Forelimb muscle (tissue), 1 donor: ENCODE measurements around the gene CDC42BPA. TPM values are rescaled to one million over a fixed set of nuclear protein-coding genes. Genes with fewer than 3 reads are reported as not detected.

Experiments used
- DNase-seq: peaks from one replicate; pipeline ENCODE4 v3.0.0-alpha.2; 2013; ENCODE audit warnings: low read depth
- polyA plus RNA-seq: library from polyadenylated mRNA; unstranded; fragments of 120-200 nt; gene quantifications from one replicate; pipeline ENCODE4 v1.2.1, GENCODE V29; 2013; ENCODE audit not compliant: insufficient read length

Gene CDC42BPA
- polyA plus RNA-seq, 1 donor = 25.6 TPM

GRCh38 chr1:226995365-226996332, 322.6 kb downstream of the CDC42BPA start:
- DNase-seq = no peak

- no peak for DNase-seq
These were observed 323.5 kb downstream of the CDC42BPA start for GRCh38 chr1:226994586-226995364.

- no peak for DNase-seq
These were observed 324.3 kb downstream of the CDC42BPA start for GRCh38 chr1:226993814-226994585.

GRCh38 chr1:226991920-226992319, 326.4 kb downstream of the CDC42BPA start:
- DNase-seq = no peak

- DNase-seq = no peak
These were observed 328.1 kb downstream of the CDC42BPA start for GRCh38 chr1:226990133-226990716.

GRCh38 chr1:226989085-226989920, 329.0 kb downstream of the CDC42BPA start:
- DNase-seq = no peak

GRCh38 chr1:226988334-226988666, 330.0 kb downstream of the CDC42BPA start:
- no peak for DNase-seq

- no peak for DNase-seq
These were observed 330.5 kb downstream of the CDC42BPA start for GRCh38 chr1:226987623-226988333.

- DNase-seq = no peak
These were observed 331.1 kb downstream of the CDC42BPA start for GRCh38 chr1:226987179-226987536.

GRCh38 chr1:226986496-226987178, 331.7 kb downstream of the CDC42BPA start:
- DNase-seq = no peak

GRCh38 chr1:226985839-226986463, 332.3 kb downstream of the CDC42BPA start:
- no peak for DNase-seq

GRCh38 chr1:226985239-226985838, 333.0 kb downstream of the CDC42BPA start:
- no peak for DNase-seq

- no peak for DNase-seq
These were observed 333.6 kb downstream of the CDC42BPA start for GRCh38 chr1:226984521-226985238.

GRCh38 chr1:226983992-226984364, 334.3 kb downstream of the CDC42BPA start:
- no peak for DNase-seq

GRCh38 chr1:226983247-226983991, 334.9 kb downstream of the CDC42BPA start:
- no peak for DNase-seq

- no peak for DNase-seq
These were observed 335.7 kb downstream of the CDC42BPA start for GRCh38 chr1:226982451-226983177.

- DNase-seq = no peak
These were observed 336.5 kb downstream of the CDC42BPA start for GRCh38 chr1:226981838-226982237.
